AG04450 (cell line): ENCODE results near the gene MALT1. TPM values are rescaled to one million over a fixed set of nuclear protein-coding genes. Genes with fewer than 3 reads are reported as not detected.
A peak's percentile ranks its signal among the peaks of the same experiment; 100 is the strongest.

Experiments
- CTCF ChIA-PET: fragments of 300-600, 350-600 bp; formaldehyde crosslinking; extraction: SDS; loops from one replicate; lab custom pipeline; 2022; ENCODE audit warnings: antibody characterized with exemption, inconsistent platforms; lab: Charles Lee
- POLR2A ChIA-PET: fragments of 350-600 bp; formaldehyde crosslinking; extraction: SDS; loops from one replicate; lab custom pipeline; 2021; ENCODE audit warnings: antibody characterized with exemption, inconsistent platforms; lab: Yijun Ruan, JAX
- DNase-seq: peaks from one replicate; pipeline ENCODE4 v3.0.0-alpha.2; 2011; ENCODE audit warnings: low read depth, low spot score
- H3K27ac ChIP-seq: one replicate; pipeline ENCODE4 v1.5.1; 2012; ENCODE audit warnings: low read depth, low read length, control low read depth
- H3K27me3 ChIP-seq: one replicate; pipeline ENCODE4 v1.6.0; 2012; ENCODE audit warnings: low read length; ENCODE audit not compliant: control insufficient read depth, insufficient read depth
- H3K4me3 ChIP-seq: 2 replicates; pipeline ENCODE4 v1.5.1; 2011; ENCODE audit warnings: mild to moderate bottlenecking, low read depth, low read length, control low read depth
- H3K9me3 ChIP-seq: 2 replicates; pipeline ENCODE4 v1.5.1; 2012; ENCODE audit warnings: low read length; ENCODE audit not compliant: control insufficient read depth, insufficient read depth
- CTCF ChIP-seq: IDR thresholded peaks from 2 replicates; pipeline ENCODE4 v1.5.1; 2011; ENCODE audit warnings: low read depth, low read length, control low read depth, inconsistent platforms
- polyA plus RNA-seq: library from polyadenylated mRNA; depleted of rRNA; stranded (reverse); fragments of >200 nt; gene quantifications from 2 replicates; pipeline ENCODE4 v1.2.3, GENCODE V29; 2011

MALT1 gene
- polyA plus RNA-seq, 1 experiment, result 24.3 TPM

- Histone ChIP-seq H3K27me3 (no peaks in the 10 kb centered on the region), H3K4me3 (no peak overlapping the region), H3K27ac (no peak overlapping the region), H3K9me3 (no peaks in the 10 kb centered on the region)
- TF ChIP-seq CTCF, result no peak
- CTCF ChIA-PET, result interaction anchor here (0.6 kb wide), 1 partner anchor 637 kb away, joined by 3 read pairs; no protein-coding TSS in a partner anchor
- POLR2A ChIA-PET, result no interaction called here
- DNase-seq, result no peak
These were observed 38.7 kb upstream of the MALT1 start for GRCh38 chr18:58632552-58632951.

GRCh38 chr18:58633874-58634273 lies 37.4 kb upstream of the MALT1 start:
- CTCF ChIA-PET, result no interaction called here
- no peak for TF ChIP-seq CTCF
- Histone ChIP-seq H3K27ac (no peak overlapping the region), H3K4me3 (no peak overlapping the region), H3K9me3 (no peaks in the 10 kb centered on the region), H3K27me3 (no peaks in the 10 kb centered on the region)
- DNase-seq, result no peak
- POLR2A ChIA-PET, result no interaction called here

GRCh38 chr18:58635891-58636290 lies 35.4 kb upstream of the MALT1 start:
- POLR2A ChIA-PET, result no interaction called here
- DNase-seq, result peak; percentile 23
- TF ChIP-seq CTCF, result peak; percentile 23; the same call in 1 of the 2 replicates
- no peak overlapping the region for H3K27ac ChIP-seq
- CTCF ChIA-PET, result interaction anchor here (0.9 to 1.4 kb wide), 2 partner anchors 24 to 32 kb away, joined by 3 read pairs; no protein-coding TSS in a partner anchor
- H3K4me3 ChIP-seq, result no peak overlapping the region
- no peaks in the 10 kb centered on the region for H3K27me3 ChIP-seq
- H3K9me3 ChIP-seq, result no peaks in the 10 kb centered on the region

- Histone ChIP-seq H3K27ac (no peak overlapping the region), H3K4me3 (no peak overlapping the region), H3K27me3 (no peaks in the 10 kb centered on the region), H3K9me3 (no peaks in the 10 kb centered on the region)
- TF ChIP-seq CTCF, result no peak
- ChIA-PET POLR2A (interaction anchor here (0.5 kb wide), 1 partner anchor 60 kb away, joined by 3 read pairs; no protein-coding TSS in a partner anchor), CTCF (interaction anchor here (0.6 to 0.9 kb wide), 2 partner anchors 45 to 127 kb away, joined by 3 to 5 read pairs; no protein-coding TSS in a partner anchor)
- no peak for DNase-seq
These were observed 34.1 kb upstream of the MALT1 start for GRCh38 chr18:58637197-58637596.

- no peak for TF ChIP-seq CTCF
- Histone ChIP-seq H3K27me3 (no peaks in the 10 kb centered on the region), H3K27ac (no peak overlapping the region), H3K4me3 (no peak overlapping the region), H3K9me3 (no peaks in the 10 kb centered on the region)
- ChIA-PET CTCF (interaction anchor here (0.9 kb wide), 1 partner anchor 126 kb away, joined by 3 read pairs; no protein-coding TSS in a partner anchor), POLR2A (interaction anchor here (0.5 kb wide), 1 partner anchor 61 kb away, joined by 3 read pairs; no protein-coding TSS in a partner anchor)
- DNase-seq, result no peak
These were observed 33.3 kb upstream of the MALT1 start for GRCh38 chr18:58637946-58638345.
